Fibroblast of gingiva (primary cell): Measurements from ENCODE around the gene CPLANE1.
"Not testable (repeated sequence)": the region's sequence is repeated elsewhere in the genome, so short reads cannot be mapped to it uniquely, and the experiment has no call there.

ENCODE experiments used
- DNase-seq: peaks from one replicate; pipeline ENCODE4 v3.0.0-alpha.2; 2011; ENCODE audit warnings: low read depth

Gene CPLANE1

DNA sequence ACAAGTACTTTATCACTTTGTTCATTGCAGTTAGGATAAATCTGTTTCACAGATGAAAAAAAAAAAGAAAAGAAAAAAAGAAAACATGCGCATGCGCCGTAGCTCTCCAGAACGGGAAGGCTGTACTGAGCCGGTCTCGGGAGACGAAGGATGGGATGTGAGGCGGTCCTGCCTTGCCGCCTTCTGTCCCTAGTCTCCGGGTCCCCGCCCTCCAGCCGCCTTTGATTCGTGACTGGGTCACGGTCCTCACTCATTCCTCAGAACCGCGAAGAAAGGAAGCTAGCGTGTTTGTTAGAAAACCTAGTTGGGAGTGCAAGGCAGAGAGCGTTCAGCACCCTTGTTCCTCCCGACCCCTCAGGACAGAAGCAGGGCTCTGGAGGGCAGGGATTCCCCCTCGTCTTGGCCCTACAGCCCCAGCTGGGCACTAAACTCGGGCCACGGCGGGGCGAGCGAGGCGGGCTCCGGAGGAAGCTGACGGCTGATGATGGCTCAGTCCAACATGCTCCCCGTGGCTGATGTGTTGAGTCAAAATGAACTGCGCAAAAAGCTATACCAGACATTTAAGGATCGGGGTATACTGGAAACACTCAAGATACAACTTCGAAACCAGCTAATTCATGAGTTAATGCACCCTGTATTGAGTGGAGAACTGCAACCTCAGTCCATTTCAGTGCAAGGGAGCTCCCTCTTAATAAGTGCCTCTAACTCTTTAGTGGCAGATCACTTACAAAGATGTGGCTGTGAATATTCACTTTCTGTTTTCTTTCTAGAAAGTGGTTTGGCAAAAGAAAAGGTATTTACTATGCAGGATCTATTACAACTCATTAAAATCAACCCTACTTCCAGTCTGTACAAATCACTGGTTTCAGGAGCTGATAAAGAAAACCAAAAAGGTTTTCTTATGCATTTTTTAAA lies 40.0 kb downstream of the CPLANE1 start:
- peak; percentile 35 for DNase-seq

DNA sequence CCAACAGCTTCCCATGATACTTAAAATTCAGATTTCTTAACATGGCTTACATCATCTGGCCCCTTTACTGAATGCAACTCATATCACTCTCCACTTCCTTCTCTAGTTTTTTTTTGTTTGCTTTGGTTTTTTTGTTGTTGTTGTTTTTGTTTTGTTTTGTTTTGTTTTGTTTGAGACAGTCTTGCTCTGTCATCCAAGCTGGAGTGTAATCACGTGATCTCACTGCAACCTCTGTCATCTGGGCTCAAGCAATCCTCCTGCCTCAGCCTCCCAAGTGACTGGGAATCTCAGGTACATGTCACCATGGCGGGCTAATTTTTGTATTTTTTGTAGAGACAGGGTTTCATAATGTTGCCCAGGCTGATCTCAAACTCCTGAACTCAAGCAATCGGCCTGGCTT lies 41.4 kb downstream of the CPLANE1 start:
- no peak for DNase-seq

DNA sequence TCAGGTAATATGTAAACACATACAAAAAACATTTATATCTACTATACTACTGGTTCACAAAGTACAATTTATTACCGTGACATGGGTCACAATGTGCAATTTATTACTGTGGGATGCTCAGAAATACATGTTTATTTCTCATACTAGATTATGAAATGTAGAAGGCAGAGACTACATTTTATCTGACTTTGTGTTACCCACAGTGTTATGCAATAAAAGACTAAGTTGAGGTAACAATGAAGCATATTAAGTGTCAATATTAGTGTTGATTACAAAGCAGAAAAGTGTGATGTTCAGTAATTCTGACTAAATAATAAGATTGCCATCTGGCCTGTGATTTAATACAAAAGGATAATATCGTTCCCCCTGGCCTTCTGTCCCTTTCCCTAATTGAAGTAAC lies 42.4 kb downstream of the CPLANE1 start:
- peak; percentile 40 for DNase-seq

DNA sequence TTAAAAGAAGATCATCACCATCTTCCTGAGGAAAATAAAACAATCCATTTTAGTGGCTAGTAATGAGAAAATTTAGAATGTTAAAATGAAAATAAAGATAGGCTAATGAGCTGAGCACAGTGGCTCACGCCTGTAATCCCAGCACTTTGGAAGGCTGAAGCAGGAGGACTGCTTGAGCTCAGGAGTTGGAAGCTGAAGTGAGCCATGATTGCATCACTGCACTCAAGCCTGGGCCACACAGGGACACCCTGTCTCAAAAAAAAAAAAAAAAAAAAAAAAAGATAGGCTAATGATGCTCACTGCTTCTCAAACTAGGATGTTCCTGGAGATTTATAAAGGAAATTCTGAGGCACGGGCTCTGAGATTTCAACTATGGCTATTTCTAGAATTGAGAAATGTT lies 50.3 kb downstream of the CPLANE1 start:
- peak; percentile 18 for DNase-seq

DNA sequence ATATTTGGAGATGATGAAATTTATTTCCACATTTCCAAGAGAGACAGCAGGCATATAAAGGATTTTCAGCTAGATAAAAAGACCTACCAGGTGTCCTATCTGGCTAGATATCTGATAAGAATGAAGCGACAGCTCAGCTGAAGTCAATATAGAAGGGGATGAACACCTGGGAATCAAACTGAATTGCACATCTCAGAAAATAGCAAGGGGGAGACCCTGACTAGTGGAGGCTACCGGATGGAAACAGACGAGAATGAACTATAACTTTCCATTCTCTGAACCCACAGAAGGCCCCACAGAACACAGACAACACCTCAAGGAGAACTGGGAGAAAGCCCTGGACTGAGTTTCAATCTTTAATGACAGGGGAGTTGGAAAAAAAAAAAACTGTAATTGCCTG lies 51.1 kb downstream of the CPLANE1 start:
- DNase-seq = no peak

DNA sequence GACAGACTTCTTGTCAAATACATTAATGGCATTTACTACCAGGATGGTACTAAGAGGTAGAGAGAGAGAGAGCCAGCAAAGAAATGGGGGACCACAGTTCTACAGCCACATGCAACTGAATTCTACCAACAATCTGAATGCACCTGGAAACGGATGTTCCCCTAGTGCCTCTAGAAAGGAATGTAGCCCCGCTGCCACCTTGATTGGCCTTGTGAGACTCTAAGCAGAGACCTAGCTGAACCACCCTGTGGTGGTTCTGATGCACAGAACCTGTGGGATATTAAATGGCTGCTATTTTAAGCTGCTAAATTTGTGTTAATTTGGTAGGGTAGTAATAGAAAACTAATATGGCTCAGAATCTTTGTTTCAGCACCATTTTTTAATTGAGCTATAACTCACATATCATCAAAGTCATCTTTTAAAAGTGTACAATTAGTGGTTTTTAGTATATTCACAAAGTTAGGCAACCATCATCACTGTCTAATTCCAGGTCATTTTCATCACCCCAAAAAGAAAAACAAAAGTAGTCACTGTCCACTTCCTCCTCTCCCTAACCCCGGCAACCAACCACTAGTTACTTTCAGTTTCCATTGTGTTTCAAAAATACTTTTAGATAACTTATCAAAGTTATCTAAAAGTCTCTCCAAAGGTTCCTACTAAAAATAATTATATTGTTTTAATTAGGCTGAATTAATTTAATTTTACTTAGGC lies 51.7 kb downstream of the CPLANE1 start:
- DNase-seq = no peak

DNA sequence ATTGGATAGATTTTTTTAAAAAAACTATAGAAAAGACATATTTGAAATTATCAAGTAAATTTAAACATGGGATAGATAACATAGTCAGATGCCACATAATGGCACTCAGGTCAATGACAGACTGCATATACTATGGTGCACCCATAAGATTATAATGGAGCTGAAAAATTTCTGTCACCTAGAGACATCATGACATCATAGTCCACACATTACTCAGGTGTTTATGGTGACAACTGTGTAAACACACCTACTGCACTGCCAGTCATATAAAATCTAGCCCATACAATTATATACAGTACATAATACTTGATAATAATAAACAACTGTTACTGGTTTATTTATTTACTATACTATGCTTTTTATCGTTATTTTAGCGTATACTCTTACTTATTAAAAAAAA lies 58.6 kb downstream of the CPLANE1 start:
- DNase-seq = no peak

DNA sequence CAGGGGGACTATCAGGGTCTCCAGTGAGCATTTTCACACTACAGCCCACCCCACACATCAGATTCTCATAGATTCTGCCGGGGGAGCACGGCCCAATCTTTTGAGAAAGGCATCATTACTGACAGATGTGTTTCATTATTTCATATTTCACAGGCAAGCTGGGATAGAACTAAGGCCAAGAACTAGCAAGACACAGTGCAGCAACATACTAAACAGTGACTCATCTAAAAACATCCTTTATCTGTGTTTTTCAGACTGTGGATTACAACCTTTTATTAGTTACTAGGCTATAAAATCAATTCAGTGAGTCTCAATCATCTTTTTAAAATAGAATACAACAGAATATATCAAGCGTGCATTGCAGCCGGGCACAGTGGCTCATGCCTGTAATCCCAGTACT lies 59.8 kb downstream of the CPLANE1 start:
- peak; percentile 35 for DNase-seq

DNA sequence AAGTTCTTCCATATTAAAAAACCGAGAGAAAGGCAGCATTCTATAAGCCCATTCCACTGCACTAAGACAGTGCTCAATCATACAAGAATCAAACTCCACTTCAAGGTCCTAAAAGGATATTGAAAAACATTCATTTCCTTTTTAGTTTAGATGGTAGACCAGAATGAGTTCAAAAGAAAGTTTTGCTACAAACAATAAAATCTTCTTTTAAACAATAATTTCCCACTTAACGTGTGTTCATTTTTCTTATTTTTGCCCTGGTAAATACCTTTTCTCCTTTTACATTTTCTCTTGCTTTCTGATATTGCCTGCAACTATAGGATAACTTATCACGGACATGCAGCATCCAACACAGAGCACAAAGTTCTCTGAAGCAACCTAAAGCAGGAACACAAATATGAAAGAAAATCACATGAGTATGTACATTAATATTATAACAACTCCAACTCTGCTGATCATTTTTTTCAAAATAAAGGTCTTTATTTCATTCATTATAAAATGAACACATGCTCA lies 61.7 kb downstream of the CPLANE1 start:
- no peak for DNase-seq

DNA sequence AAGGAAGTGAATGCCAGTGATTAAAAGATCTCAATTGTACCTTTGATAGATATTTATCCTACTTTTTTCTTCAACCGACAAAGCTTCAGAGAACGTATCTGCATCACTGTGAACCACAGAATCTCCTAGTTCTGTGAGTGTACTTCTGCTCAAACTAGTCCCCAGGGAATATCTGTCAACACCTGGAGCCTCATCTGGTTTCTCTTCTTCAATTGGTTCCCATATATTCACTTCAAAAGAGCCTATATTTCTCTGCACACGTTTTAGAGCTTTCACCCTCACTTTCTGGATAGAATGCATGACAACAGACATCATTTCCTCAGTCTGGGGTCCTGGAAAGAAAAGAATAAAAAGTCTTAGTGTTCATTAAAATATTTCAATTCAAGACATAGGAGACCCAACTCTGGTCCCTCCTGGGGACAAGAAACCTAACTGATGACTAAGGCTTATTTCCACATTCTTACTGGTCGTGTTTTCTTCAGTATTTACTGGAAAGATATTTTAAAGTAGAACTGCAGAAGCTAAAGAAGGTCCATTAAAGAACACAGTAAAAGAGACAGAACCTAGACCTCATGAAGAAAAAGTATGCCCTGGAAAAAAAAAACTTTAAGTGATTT lies 64.3 kb downstream of the CPLANE1 start:
- DNase-seq = no peak

DNA sequence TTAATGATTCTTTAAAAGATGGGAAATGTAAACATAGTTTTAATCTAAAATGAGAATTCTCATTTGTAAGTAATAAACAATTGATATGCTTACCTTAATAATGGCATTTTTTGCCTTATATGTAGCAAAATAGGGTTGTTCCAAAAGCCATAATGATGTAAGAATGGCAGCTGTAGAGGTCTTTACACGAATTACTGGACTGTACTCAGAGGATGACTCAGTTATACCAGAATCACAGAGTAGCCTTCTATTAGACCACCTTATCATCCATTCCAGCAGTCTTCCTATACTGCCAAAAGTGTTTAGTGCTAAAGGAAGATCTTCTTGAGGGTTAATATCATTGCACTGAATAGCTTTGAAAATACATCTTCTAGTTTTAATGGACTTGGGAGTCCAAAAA lies 66.5 kb downstream of the CPLANE1 start:
- DNase-seq = no peak

DNA sequence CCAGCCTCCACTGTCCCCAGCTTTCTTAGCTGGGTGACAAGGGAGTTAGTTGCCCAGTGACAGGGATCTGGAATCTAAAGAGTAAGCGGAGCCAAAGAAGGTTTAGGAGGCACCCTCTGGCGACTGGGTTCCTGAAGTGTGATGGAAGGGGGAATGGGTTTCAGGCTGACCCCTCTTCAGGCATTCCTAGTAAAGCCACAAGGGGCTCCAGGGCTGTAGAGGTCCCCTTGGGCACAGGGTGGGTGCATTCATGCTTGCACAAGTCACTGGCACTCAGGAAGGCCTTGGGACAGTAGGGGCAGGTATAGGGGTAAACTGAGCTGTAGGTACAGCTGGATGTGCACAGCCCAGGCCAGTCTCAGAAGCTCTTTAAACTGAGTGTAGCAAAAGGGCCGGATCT lies 74.2 kb downstream of the CPLANE1 start:
- no peak for DNase-seq

DNA sequence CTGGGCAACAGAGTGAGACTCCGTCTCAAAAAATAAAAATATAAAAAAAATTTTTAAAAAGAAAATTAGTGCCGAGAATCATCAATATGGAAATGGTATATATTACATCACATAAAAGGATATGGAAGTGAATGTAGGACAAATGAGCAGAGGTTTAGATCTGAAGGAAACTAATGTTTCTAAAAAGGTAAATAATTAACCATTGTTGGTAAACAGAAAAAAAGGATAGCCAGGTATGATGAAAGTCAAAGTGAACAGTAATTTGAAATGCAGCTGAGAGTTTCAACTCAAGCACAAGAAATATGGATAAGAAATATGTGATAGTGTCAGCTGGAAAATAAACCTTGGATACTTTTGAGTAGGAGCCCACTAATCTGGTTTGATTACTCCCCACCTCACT lies 76.2 kb downstream of the CPLANE1 start:
- no peak for DNase-seq

DNA sequence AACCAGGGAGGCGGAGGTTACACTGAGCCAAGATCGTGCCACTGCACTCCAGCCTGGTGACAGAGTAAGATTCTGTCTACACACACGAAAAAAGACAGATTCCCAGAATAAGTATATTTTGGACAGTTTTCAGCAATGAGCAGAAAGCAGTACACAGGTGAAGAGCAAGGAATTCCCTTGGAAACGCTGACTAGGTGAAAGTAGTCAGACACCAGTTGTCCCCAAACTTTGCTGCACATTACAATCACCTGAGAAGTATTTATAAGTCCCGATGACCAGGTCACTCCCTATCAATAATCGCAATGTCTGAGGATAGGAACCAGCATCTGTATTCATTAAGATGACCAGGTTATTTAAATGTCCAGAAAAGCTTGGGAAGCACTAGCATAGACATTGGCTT lies 78.3 kb downstream of the CPLANE1 start:
- no peak for DNase-seq

DNA sequence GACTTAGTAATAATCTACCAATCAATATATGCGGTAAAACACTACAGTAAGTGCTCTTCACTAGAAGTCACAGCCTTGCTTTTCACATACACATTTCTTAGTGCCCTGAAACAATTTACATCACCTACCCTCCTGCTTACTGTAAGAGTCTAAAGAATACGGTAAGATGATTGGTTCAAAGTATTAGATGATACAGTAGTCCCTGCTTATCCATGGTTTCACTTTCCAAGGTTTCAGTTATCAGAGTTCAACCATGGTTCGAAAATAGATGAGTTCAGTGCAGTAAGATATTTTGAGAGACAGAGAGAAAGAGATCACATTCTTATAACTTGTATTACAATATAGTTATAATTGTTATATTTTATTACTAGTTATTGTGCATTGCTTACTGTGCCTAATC lies 83.0 kb downstream of the CPLANE1 start:
- no peak for DNase-seq

DNA sequence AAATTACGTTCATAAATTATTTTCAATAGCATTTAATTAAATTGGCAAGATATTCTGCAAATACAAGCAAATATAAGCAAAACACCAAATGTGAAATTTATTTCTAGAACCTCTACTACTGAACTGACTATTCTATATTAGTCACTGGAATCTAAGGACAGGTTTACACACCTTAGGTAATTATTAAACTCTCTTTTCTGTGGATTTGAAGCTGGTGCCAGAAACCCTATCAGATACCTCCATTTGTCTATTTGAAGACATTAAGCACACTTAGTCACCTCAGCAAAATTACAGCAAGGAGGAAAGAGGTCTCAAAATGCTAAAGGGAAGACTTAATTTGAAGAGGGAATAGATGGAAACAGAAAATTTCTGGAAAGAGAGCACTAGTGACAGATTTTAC lies 83.4 kb downstream of the CPLANE1 start:
- DNase-seq = no peak

DNA sequence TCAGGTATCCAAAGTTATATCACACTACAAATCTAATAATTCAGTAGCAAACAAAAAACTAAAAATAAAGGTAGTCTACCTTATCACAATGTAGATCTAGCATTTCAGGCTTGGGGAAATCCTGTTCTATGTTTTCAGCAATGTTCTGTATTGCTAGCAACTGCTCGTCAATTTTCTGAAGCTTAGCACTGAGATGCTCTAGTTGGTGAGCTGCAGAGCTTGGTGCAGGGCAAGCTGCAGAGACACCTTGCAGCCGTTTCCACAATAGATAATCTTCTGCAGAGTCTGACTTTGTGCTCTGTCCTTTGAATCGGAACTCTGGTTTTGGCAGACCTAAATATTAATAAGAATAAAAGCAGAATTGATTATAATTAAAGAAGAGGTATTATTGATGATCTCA lies 95.5 kb downstream of the CPLANE1 start:
- DNase-seq = no peak

DNA sequence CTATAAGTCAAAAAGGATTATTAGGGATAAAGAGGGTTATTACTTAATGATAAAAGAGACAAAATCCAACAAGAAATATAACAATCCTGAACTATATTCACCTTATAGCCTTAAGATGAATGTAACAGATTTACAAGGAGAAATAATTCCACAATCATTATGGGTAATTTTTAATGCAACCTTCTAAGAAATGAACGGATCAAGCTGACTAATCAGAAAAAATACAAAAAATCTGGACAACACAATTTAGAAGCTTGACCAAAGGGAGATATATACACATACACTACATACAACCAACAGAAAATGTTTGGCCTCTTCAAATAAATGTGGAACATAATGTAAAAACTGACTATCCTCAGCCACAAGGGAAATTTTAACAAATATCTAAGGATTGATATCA lies 102.3 kb downstream of the CPLANE1 start:
- no peak for DNase-seq

DNA sequence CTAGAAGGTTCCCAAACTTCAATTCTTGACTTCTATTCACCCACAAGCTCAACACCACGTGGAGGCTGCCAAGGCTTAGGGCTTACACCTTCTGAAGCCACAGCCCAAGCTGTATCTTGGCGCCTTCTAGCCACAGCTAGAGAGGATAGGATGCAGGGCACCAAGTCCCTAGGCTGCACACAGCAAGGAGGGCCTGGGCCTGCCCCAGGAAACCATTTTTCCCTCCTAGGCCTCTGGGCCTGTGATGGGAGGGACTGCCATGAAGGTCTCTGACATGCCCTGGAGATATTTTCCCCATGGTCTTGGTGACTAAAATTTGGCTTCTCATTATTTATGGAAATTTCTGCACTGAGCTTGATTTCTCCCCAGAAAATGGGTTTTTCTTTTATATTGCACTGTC lies 112.5 kb downstream of the CPLANE1 start:
- DNase-seq = no peak

DNA sequence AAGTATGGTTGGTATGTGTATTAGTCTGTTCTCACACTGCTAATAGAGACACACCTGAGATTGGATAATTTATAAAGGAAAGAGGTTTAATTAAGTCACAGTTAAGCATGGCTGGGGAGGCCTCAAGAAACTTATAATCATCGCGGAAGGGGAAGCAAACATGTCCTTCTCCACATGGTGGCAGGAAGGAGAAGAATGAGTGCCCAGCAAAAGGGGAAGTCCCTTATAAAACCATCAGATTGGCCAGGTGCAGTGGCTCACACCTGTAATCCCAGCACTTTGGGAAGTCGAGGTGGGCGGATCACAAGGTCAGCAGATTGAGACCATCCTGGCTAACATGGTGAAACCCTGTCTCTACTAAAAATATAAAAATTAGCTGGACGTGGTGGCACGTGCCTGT lies 113.9 kb downstream of the CPLANE1 start:
- not testable (repeated sequence) for DNase-seq

DNA sequence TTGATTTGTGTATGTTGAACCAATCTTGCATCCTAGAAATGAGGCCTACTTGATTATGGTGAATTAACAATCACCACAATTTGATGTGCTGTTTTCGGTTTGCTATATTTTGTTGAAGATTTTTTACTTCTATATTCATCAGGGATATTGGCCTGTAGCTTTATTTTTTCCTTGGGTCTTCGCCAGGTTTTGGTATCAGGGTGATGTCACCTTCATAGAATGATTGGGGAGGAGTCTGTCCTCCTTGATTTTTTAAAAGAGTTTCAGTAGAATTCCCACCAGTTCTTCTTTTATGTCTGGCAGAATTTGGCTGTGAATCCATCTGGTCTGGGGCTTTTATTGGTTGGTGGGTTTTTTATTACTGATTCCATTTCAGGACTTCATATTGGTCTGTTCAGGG lies 115.2 kb downstream of the CPLANE1 start:
- DNase-seq = no peak

DNA sequence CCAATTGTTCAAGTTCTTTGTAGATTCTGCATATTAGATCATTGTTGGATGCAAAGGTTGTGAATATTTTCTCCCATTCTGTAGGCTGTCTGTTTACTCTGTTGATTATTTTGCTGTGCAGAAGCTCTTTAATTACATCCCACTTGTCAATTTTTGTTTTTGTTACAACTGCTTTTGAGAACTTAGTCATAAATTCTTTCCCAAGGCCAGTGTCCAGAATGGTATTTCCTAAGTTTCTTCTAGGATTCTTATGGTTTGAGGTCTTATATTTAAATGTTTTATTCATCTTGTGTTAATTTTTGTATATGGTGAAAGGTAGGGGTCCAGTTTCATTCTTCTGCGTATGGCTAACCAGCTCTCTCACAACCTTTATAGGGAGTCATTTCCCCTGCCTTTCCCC lies 116.5 kb downstream of the CPLANE1 start:
- no peak for DNase-seq

DNA sequence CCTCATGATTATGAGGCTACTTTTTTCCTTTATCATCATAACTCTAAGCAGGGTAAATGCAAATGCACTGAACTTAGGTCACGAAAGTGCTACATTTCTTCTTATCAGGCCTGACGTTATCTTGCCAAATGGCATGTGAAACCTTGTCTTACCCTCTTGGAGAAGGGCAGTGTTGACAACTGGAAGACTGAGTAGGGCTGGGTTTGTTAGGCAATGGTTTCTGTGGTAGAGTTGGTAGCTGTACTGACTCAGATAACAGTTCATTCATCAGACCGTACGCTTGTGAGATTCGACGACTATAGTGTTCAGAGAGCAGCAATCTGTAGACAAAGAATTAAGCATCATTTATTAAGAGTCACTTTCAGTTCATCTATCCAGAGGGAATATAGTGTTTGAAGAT lies 127.7 kb downstream of the CPLANE1 start:
- DNase-seq = no peak
